K562 (cell line): Measurements from ENCODE around the gene MFSD6. TPM values are rescaled to one million over a fixed set of nuclear protein-coding genes. Genes with fewer than 3 reads are reported as not detected.
"Not testable (repeated sequence)": the region's sequence is repeated elsewhere in the genome, so short reads cannot be mapped to it uniquely, and the experiment has no call there.

Source experiments
- ATAC-seq: fragments of 200-7000 bp; cut with Tn5 transposase; 3 replicates; pipeline ENCODE4 v1.9.1; 2020; ENCODE audit warnings: moderate library complexity
- BruUV-seq: library from RNA; stranded (reverse); fragments of 400-500 nt; replicated peaks from 2 replicates; lab custom pipeline; 2021; lab: Mats Ljungman, UMichigan
- CTCF ChIA-PET: fragments of 300-600 bp; formaldehyde crosslinking; extraction: SDS; loops from one replicate; lab custom pipeline; 2021; ENCODE audit warnings: low intra/inter-chr PET ratio; lab: Yijun Ruan, JAX
- POLR2A ChIA-PET: fragments of 300-600, 350-650 bp; sonication (Branson Sonifier 250); formaldehyde crosslinking; extraction: SDS; loops from one replicate; lab custom pipeline; 2021; ENCODE audit warnings: antibody characterized with exemption, inconsistent platforms; lab: Yijun Ruan, JAX
- DNase-seq, 4 experiments: peaks; one replicate each; pipeline versions ENCODE4 v3.0.0 to v3.0.0-alpha.2; 2011 to 2018; ENCODE audit warnings: low spot score in 3 of 4, mixed read lengths in 3 of 4; ENCODE audit errors: extremely low read depth in 1 of 4
- FAIRE-seq: peaks from 2 replicates; lab custom pipeline; 2011; peaks lifted over from hg19 to GRCh38; lab: Jason Lieb, UNC
- H2AFZ ChIP-seq: 2 replicates; pipeline ENCODE4 v1.6.0; 2011; ENCODE audit warnings: low read depth, low read length, control low read depth, inconsistent platforms
- H3K27ac ChIP-seq: fragments of 200-600 bp; 3 replicates; pipeline ENCODE4 v1.8.0; 2011; ENCODE audit warnings: low read depth, mild to moderate bottlenecking, control low read depth, inconsistent platforms, low read length, moderate library complexity, mixed read lengths; ENCODE audit errors: extremely low read depth
- H3K27me3 ChIP-seq, 2 experiments: fragments of 300-600 bp in 1 of 2; 2 replicates in 1 of 2; 3 replicates in 1 of 2; pipeline versions ENCODE4 v1.6.0 to v1.8.0; 2011; ENCODE audit warnings: inconsistent platforms in 2 of 2, low read length in 2 of 2, mild to moderate bottlenecking in 1 of 2, mixed read lengths in 1 of 2, moderate library complexity in 1 of 2; ENCODE audit not compliant: control insufficient read depth in 2 of 2, insufficient read depth in 2 of 2
- H3K36me3 ChIP-seq: fragments of 300-600 bp; 3 replicates; pipeline ENCODE4 v1.8.0; 2011; ENCODE audit warnings: mild to moderate bottlenecking, low read length, inconsistent platforms; ENCODE audit not compliant: control insufficient read depth, insufficient read depth
- H3K4me1 ChIP-seq, 2 experiments: fragments of 200-600 bp in 1 of 2; replicated peaks in 1 of 2; 2 replicates in 1 of 2; 3 replicates in 1 of 2; pipeline versions ENCODE4 v1.5.1 to v1.8.0; 2011; ENCODE audit warnings: inconsistent platforms in 2 of 2, low read length in 2 of 2, mild to moderate bottlenecking in 1 of 2, mixed read lengths in 1 of 2, moderate library complexity in 1 of 2; ENCODE audit not compliant: control insufficient read depth in 2 of 2, insufficient read depth in 2 of 2
- H3K4me2 ChIP-seq: 2 replicates; pipeline ENCODE4 v1.6.1; 2011; ENCODE audit warnings: low read length, control low read depth, inconsistent platforms, mixed read lengths; ENCODE audit not compliant: insufficient read depth
- H3K4me3 ChIP-seq: fragments of 200-600 bp; sonication (generic), shearing (Covaris generic); 2 replicates; pipeline ENCODE4 v1.5.1; 2016; ENCODE audit warnings: control low read depth, inconsistent platforms
- H3K79me2 ChIP-seq: fragments of 200-600 bp; 3 replicates; pipeline ENCODE4 v1.8.0; 2011; ENCODE audit warnings: low read length, inconsistent platforms; ENCODE audit not compliant: control insufficient read depth, insufficient read depth
- H3K9ac ChIP-seq, 2 experiments: 2 replicates each; pipeline versions ENCODE4 v1.6.0 to v1.6.1; 2011; ENCODE audit warnings: low read depth in 2 of 2, low read length in 2 of 2, control low read depth in 1 of 2, inconsistent platforms in 1 of 2, mild to moderate bottlenecking in 1 of 2, mixed read lengths in 1 of 2; ENCODE audit not compliant: insufficient read depth in 1 of 2
- H3K9me1 ChIP-seq: one replicate; pipeline ENCODE4 v1.6.0; 2011; ENCODE audit warnings: inconsistent platforms, mild to moderate bottlenecking, low read length, moderate library complexity; ENCODE audit not compliant: control insufficient read depth, insufficient read depth
- H3K9me3 ChIP-seq: replicated peaks from 2 replicates; pipeline ENCODE4 v1.5.1; 2011; ENCODE audit warnings: low read depth, low read length, inconsistent platforms; ENCODE audit not compliant: control insufficient read depth, insufficient read depth
- H4K20me1 ChIP-seq: replicated peaks from 2 replicates; pipeline ENCODE4 v1.6.1; 2011; ENCODE audit warnings: low read length, inconsistent platforms, mixed read lengths; ENCODE audit not compliant: control insufficient read depth, insufficient read depth
- FOSL1 ChIP-seq: fragments of 200-800 bp; sonication (Bioruptor generic); conservative IDR thresholded peaks from 2 replicates; pipeline ENCODE4 v1.6.1; 2016; ENCODE audit warnings: missing genetic modification characterization, missing compliant biosample characterization
- FUS ChIP-seq: fragments of 200-400 bp; formaldehyde crosslinking; optimal IDR thresholded peaks from 2 replicates; pipeline ENCODE3; 2017; ENCODE audit warnings: low read depth, low read length
- GABPA ChIP-seq: fragments of 200-800 bp; sonication (Bioruptor generic); conservative IDR thresholded peaks from 2 replicates; pipeline ENCODE4 v1.6.1; 2016; ENCODE audit warnings: low read depth, missing genetic modification characterization, missing compliant biosample characterization
- MEF2D ChIP-seq: conservative IDR thresholded peaks from 2 replicates; pipeline ENCODE4 v1.6.1; 2016; ENCODE audit warnings: low read depth, missing genetic modification characterization, missing compliant biosample characterization
- NRF1 ChIP-seq, 2 experiments: fragments of 450-650 bp; IDR thresholded peaks in 1 of 2; conservative IDR thresholded peaks in 1 of 2; 2 replicates each; pipeline ENCODE4 v1.6.1; 2014; ENCODE audit warnings: mild to moderate bottlenecking in 2 of 2
- PTRF ChIP-seq: fragments of 450-650 bp; IDR thresholded peaks from 2 replicates; pipeline ENCODE4 v1.6.1; 2016; ENCODE audit warnings: mild to moderate bottlenecking, missing genetic modification characterization, missing compliant biosample characterization
- TCF15 ChIP-seq: fragments of 250-450 bp; sonication (Bioruptor Pico); IDR thresholded peaks from 2 replicates; pipeline ENCODE4 v1.8.0; 2022; ENCODE audit warnings: moderate library complexity, mild to moderate bottlenecking, inconsistent platforms
- THRA ChIP-seq: fragments of 450-650 bp; IDR thresholded peaks from 2 replicates; pipeline ENCODE4 v1.6.1; 2017; ENCODE audit warnings: mild to moderate bottlenecking, moderate library complexity
- ZBTB11 ChIP-seq, 3 experiments: fragments of 200-800 bp in 1 of 3; fragments of 250-450 bp in 1 of 3; fragments of 450-650 bp in 1 of 3; sonication (Bioruptor Pico) in 1 of 3; sonication (Bioruptor generic) in 1 of 3; formaldehyde crosslinking in 1 of 3; IDR thresholded peaks; 2 replicates each; pipeline versions ENCODE4 v1.6.1 to v1.8.0; 2016 to 2022; ENCODE audit warnings: mild to moderate bottlenecking in 2 of 3, missing genetic modification characterization in 2 of 3, missing compliant biosample characterization in 1 of 3, moderate library complexity in 1 of 3
- ZNF766 ChIP-seq: fragments of 200-800 bp; sonication (Bioruptor generic); conservative IDR thresholded peaks from 2 replicates; pipeline ENCODE4 v1.6.1; 2016; ENCODE audit warnings: missing genetic modification characterization, missing compliant biosample characterization
- WGBS: fragments of 100-300 bp; shearing (Covaris generic); methylation state at CpG from one replicate; pipeline ENCODE4 v1.1.6; 2016; ENCODE audit warnings: low coverage, mixed read lengths; ENCODE audit not compliant: insufficient coverage; ENCODE audit errors: missing lambda C conversion rate; 5-methylcytosine and 5-hydroxymethylcytosine counted together
- in situ Hi-C: fragments of 300-500 bp; cut with MboI; formaldehyde crosslinking; loops from 4 replicates; pipeline ENCODE4 v1.15.0; 2018; ENCODE audit warnings: inconsistent platforms, mixed read lengths
- intact Hi-C: fragments of 100-400 bp; cut with micrococcal nuclease; formaldehyde crosslinking; loops from 2 replicates; pipeline ENCODE4 v1.14.2; 2022
- polyA plus RNA-seq, 8 experiments: library from polyadenylated mRNA; depleted of rRNA in 4 of 8; stranded (reverse) in 5 of 8; unstranded in 3 of 8; fragments of >200 nt; fragmentation: Nextera tagmentation in 2 of 8; fragmentation: Illumina TruSeq in 1 of 8; extraction: Ambion mirVana in 2 of 8; extraction: Trizol in 1 of 8; gene quantifications; 2 replicates each; pipeline versions ENCODE4 v1.2.1 to v1.2.3, GENCODE V29; 2011 to 2014; ENCODE audit warnings: inconsistent platforms in 1 of 8, missing spikeins in 1 of 8
- total RNA-seq, 7 experiments: library from RNA; depleted of rRNA in 6 of 7; stranded (reverse); fragments of >200 nt in 6 of 7; fragmentation: Illumina TruSeq in 2 of 7; extraction: Trizol in 2 of 7; gene quantifications; 2 replicates each; pipeline versions ENCODE4 v1.2.1 to v1.2.3, GENCODE V29; 2011 to 2021; ENCODE audit warnings: low replicate concordance in 1 of 7

MFSD6 gene
- total and polyA plus RNA-seq, 9 of the 15 experiments (the other 6 are each of a cell fraction or from before 2014, with no cell fraction given) = 1.1 to 7.9 (median 4.4) TPM

- TF ChIP-seq FOSL1 (no peak), MEF2D (tag) (no peak), GABPA (tag) (peak; percentile 38; the same call in 1 of the 2 replicates), ZBTB11 (CRISPR knock-in tag; IDR thresholded peaks at IDR 0.05) (0 out of 6 replicates have a peak, but pooled peaks of 1 of the 3 experiments have one; percentile 19), ZNF766 (CRISPR knock-in tag) (no peak), TCF15 (CRISPR knock-in tag) (no peak), THRA (peak; percentile 76), FUS (no peak), NRF1 (conservative IDR thresholded peaks at IDR 0.05 in 1 of 2, IDR thresholded peaks at IDR 0.05 in 1 of 2) (no peak; a peak in 1 of 4 replicates), PTRF (tag) (no peak)
- TF ChIP-seq, all 486 proteins: peak for 32
These were observed at the start of gene MFSD6 (continued) for GRCh38 chr2:190407662-190408537.

DNA sequence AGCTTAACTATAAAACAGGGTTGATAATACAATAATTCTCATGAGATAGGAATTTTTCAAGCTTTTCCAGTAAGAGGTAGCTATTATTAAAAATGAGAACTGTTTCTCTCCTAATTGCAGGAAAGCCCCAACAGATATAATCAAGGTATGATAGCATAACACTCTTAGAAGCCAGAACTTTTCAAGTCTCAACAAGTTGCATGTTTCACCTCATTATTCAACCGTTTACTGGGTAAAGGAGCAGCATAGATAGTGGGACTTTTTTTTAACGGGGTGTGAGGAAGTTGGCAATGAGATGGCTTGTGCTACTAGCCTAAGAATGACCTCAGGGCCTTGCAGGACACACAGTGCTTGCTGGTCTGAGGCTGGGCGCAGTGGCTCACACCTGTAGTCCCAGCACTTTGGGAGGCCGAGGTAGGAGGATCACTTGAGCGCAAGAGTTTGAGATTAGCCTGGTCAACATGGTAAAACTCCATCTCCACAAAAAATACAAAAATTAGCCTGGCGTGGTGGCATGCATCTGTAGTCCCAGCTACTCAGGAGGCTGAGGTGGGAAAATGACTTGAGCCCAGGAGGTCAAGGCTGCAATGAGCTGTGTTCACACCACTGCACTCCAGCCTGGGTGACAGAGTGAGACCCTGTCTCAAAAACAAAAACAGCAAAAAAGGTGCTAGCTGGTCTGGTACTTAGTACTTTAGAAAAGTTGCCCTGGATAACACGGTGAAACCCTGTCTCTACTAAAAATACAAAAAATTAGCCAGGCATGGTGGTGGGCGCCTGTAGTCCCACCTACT is 49.3 kb upstream of the MFSD6 start:
- H3K4me3 ChIP-seq, H3K9me3 ChIP-seq, H3K79me2 ChIP-seq, H3K9me1 ChIP-seq, H3K4me2 ChIP-seq, intact Hi-C loops, H4K20me1 ChIP-seq, CTCF ChIA-PET, H3K36me3 ChIP-seq, H3K27me3 ChIP-seq, in situ Hi-C loops, H3K9ac ChIP-seq, DNase-seq, BruUV-seq, POLR2A ChIA-PET, H3K27ac ChIP-seq: not testable (repeated sequence)
- H3K4me1 ChIP-seq = peaks cover 3 to 26% of the 10 kb centered on the region in 2 experiments; a peak in 4 of 5 replicates
- FAIRE-seq (peak; percentile 67), ATAC-seq (peak; percentile 9; the same call in 2 of the 3 replicates)
- 74% methylated on average over 8 of the region's 8 CpGs for WGBS
- 0 out of 2 replicates have a peak overlapping the region, but pooled peaks have one; percentile 23 for H2AFZ ChIP-seq
